ENCODE measurements around the gene YBEY. TPM values are rescaled to one million over a fixed set of nuclear protein-coding genes. Genes with fewer than 3 reads are reported as not detected.

YBEY gene
- total RNA-seq, 5 donors from 2014 or later (not counting 1 experiment from before 2014, with no cell fraction given), result 10.0 to 21.2 (median 19.3) TPM

GRCh38 chr21:46345861-46346260 lies 59.7 kb downstream of the YBEY start:
- Histone ChIP-seq H3K27ac (ENCODE audit: low read length) (no peak overlapping the region), H3K36me3 (ENCODE audit: control insufficient read depth in 2 of 2, extremely low read depth in 1 of 2, insufficient read depth in 1 of 2, low read length in 1 of 2) (peaks cover 15 to 58% of the 10 kb centered on the region in 2 donors), H3K27me3 (replicated peaks in 1 of 2; ENCODE audit: control insufficient read depth in 2 of 2, extremely low read depth in 1 of 2, insufficient read depth in 2 of 2, low read length in 1 of 2) (no peaks in the 10 kb centered on the region), H3K9me3 (no peaks in the 10 kb centered on the region), H3K4me3 (ENCODE audit: control insufficient read depth in 1 of 2, extremely low read depth in 1 of 2, low read length in 1 of 2) (no peak overlapping the region), H3K4me1 (ENCODE audit: control insufficient read depth in 1 of 2, extremely low read depth in 1 of 2, insufficient read depth in 2 of 2, low read length in 2 of 2) (no peaks in the 10 kb centered on the region)
- DNase-seq, result no peak
- H3K4me1 Mint-ChIP-seq, result peaks cover 2 to 6% (median 6%) of the 10 kb centered on the region in 3 donors
- no peaks in the 10 kb centered on the region for H3K27me3 Mint-ChIP-seq
- no peak for ATAC-seq (replicated peaks in 1 of 4)
- POLR2A ChIA-PET, result no interaction called here
- no peaks in the 10 kb centered on the region for H3K9me3 Mint-ChIP-seq
- H3K4me3 Mint-ChIP-seq, result no peak overlapping the region
- 96% methylated on average over 12 of the region's 14 CpGs for WGBS (ENCODE audit: insufficient coverage)
- H3K27ac Mint-ChIP-seq, result no peak overlapping the region
- peaks cover 47% of the 10 kb centered on the region for H3K36me3 Mint-ChIP-seq
- CTCF ChIA-PET, result no interaction called here

- ChIA-PET CTCF (no interaction called here), POLR2A (no interaction called here)
- no peak overlapping the region for H3K4me3 ChIP-seq (ENCODE audit: control insufficient read depth in 1 of 2, extremely low read depth in 1 of 2, low read length in 1 of 2)
- Mint-ChIP-seq H3K27me3 (no peaks in the 10 kb centered on the region), H3K9me3 (no peaks in the 10 kb centered on the region), H3K27ac (no peak overlapping the region), H3K4me3 (no peak overlapping the region), H3K36me3 (peaks cover 50% of the 10 kb centered on the region), H3K4me1 (peaks cover 2 to 6% (median 4%) of the 10 kb centered on the region in 3 donors)
- ATAC-seq (replicated peaks in 1 of 4) (no peak), DNase-seq (no peak)
- H3K9me3 ChIP-seq, result no peaks in the 10 kb centered on the region
- no peaks in the 10 kb centered on the region for H3K4me1 ChIP-seq (ENCODE audit: control insufficient read depth in 1 of 2, extremely low read depth in 1 of 2, insufficient read depth in 2 of 2, low read length in 2 of 2)
- WGBS (ENCODE audit: insufficient coverage), result 96% methylated on average over 32 of the region's 34 CpGs
- peaks cover 20 to 65% of the 10 kb centered on the region in 2 donors for H3K36me3 ChIP-seq (ENCODE audit: control insufficient read depth in 2 of 2, extremely low read depth in 1 of 2, insufficient read depth in 1 of 2, low read length in 1 of 2)
- no peaks in the 10 kb centered on the region for H3K27me3 ChIP-seq (replicated peaks in 1 of 2; ENCODE audit: control insufficient read depth in 2 of 2, extremely low read depth in 1 of 2, insufficient read depth in 2 of 2, low read length in 1 of 2)
- H3K27ac ChIP-seq (ENCODE audit: low read length), result no peak overlapping the region
These were observed 60.4 kb downstream of the YBEY start for GRCh38 chr21:46346296-46347202.

- CTCF ChIA-PET, result no interaction called here
- no peaks in the 10 kb centered on the region for H3K4me1 ChIP-seq (ENCODE audit: control insufficient read depth in 1 of 2, extremely low read depth in 1 of 2, insufficient read depth in 2 of 2, low read length in 2 of 2)
- H3K27me3 Mint-ChIP-seq, result no peaks in the 10 kb centered on the region
- H3K27me3 ChIP-seq (replicated peaks in 1 of 2; ENCODE audit: control insufficient read depth in 2 of 2, extremely low read depth in 1 of 2, insufficient read depth in 2 of 2, low read length in 1 of 2), result no peaks in the 10 kb centered on the region
- H3K36me3 ChIP-seq (ENCODE audit: control insufficient read depth in 2 of 2, extremely low read depth in 1 of 2, insufficient read depth in 1 of 2, low read length in 1 of 2), result peaks cover 25 to 71% of the 10 kb centered on the region in 2 donors
- no peaks in the 10 kb centered on the region for H3K9me3 Mint-ChIP-seq
- peaks cover 51% of the 10 kb centered on the region for H3K36me3 Mint-ChIP-seq
- H3K4me1 Mint-ChIP-seq, result peaks cover 2 to 6% (median 4%) of the 10 kb centered on the region in 3 donors
- no peak for ATAC-seq (replicated peaks in 1 of 4)
- H3K27ac Mint-ChIP-seq, result no peak overlapping the region
- no peak overlapping the region for H3K4me3 ChIP-seq (ENCODE audit: control insufficient read depth in 1 of 2, extremely low read depth in 1 of 2, low read length in 1 of 2)
- POLR2A ChIA-PET, result no interaction called here
- DNase-seq, result no peak
- no peak overlapping the region for H3K4me3 Mint-ChIP-seq
- H3K9me3 ChIP-seq, result no peaks in the 10 kb centered on the region
- 94% methylated on average over 8 of the region's 10 CpGs for WGBS (ENCODE audit: insufficient coverage)
- no peak overlapping the region for H3K27ac ChIP-seq (ENCODE audit: low read length)
These were observed 61.0 kb downstream of the YBEY start for GRCh38 chr21:46347203-46347550.

Other genes starting within 250 kb of the YBEY start
- 10 to 100 TPM; 33.8 to 85.2 (median 60.7) TPM for gene COL6A2, start 188.2 kb upstream of the YBEY start, total RNA-seq
- 1 to 10 TPM in 3 of 5 donors, under 1 TPM in 1, not detected in 1; 0.95 to 6.1 (median 2.5) TPM for gene FTCD, start 130.8 kb upstream of the YBEY start, total RNA-seq
- gene SPATC1L, start 101.9 kb upstream of the YBEY start, total RNA-seq, result 10 to 100 TPM in 3 of 5 donors, 1 to 10 TPM in 2; 1.4 to 22.8 (median 12.5) TPM
- 10 to 100 TPM; 41.3 to 63.0 (median 49.4) TPM for gene LSS, start 57.6 kb upstream of the YBEY start, total RNA-seq
- gene MCM3AP, start 731 bp upstream of the YBEY start, total RNA-seq, result 100 to 1,000 TPM; 126 to 180 (median 166) TPM
- 1 to 10 TPM; 3.9 to 9.2 (median 8.3) TPM for gene C21orf58, start 37.5 kb downstream of the YBEY start, total RNA-seq
- gene PCNT, start 37.8 kb downstream of the YBEY start, total RNA-seq, result 10 to 100 TPM; 52.8 to 65.0 (median 58.6) TPM
- 100 to 1,000 TPM; 113 to 132 (median 128) TPM for gene DIP2A, start 172.5 kb downstream of the YBEY start, total RNA-seq

Measured in T-cell (primary cell).